ENCODE measurements around the gene LILRB2.

DNA sequence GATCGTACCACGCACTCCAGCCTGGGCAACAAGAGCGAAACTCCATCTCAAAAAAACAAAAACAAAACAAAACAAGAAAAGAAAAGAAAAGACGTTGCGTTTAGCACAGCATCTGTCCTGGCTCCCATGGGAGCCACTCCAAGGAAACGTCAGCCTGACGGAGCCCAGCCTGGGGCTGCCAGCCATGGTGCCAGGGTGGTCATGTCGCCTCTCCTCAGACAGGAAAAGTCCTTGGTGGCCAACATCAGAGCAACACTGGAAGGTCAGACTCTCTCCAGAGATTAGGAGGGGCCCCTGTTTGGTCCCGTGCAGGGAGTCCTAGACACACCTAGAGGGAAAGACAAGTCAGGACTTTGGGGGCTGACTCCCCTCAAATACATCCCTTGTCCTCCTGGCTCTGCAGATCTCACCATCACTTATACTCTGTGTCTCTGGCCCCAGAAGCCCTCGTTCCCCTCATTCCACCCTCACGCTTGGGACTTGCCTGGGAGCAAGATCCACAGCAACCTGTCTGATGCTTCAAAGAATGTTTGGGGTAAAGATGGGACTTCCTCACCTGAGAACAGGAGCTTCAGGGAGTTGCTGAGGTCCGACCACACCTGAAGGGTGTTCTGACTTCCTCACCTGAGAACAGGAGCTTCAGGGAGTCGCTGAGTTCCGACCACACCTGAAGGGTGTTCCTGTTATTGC is 48.7 kb upstream of the LILRB2 start:
- TF ChIP-seq, protein P1, sequence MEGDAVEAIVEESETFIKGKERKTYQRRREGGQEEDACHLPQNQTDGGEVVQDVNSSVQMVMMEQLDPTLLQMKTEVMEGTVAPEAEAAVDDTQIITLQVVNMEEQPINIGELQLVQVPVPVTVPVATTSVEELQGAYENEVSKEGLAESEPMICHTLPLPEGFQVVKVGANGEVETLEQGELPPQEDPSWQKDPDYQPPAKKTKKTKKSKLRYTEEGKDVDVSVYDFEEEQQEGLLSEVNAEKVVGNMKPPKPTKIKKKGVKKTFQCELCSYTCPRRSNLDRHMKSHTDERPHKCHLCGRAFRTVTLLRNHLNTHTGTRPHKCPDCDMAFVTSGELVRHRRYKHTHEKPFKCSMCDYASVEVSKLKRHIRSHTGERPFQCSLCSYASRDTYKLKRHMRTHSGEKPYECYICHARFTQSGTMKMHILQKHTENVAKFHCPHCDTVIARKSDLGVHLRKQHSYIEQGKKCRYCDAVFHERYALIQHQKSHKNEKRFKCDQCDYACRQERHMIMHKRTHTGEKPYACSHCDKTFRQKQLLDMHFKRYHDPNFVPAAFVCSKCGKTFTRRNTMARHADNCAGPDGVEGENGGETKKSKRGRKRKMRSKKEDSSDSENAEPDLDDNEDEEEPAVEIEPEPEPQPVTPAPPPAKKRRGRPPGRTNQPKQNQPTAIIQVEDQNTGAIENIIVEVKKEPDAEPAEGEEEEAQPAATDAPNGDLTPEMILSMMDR (IDR thresholded peaks at IDR 0.05) = no peak
- no peak for TF ChIP-seq POLR2A (IDR thresholded peaks at IDR 0.05)
